ENCODE measurements around the gene RELA.

RELA gene

DNA sequence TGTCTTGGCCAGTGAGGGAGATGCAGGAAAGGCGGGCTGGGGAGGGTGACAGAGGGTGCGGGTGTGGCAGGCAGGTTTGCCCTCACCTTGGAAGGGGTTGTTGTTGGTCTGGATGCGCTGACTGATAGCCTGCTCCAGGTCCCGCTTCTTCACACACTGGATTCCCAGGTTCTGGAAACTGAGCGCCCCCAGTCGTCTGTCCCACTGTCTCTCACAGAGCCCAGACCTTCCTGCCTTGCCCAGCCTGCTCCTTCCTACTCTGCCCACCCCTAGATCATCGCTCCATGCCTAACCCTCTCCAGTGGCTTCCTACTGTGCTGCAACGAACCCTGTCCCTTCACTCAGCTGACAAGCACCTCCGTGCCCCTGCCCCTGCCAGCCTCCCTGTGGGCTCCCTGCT lies 2.7 kb downstream of the RELA start:
- CTCF ChIA-PET: interaction anchor here (1.6 to 3.5 kb wide), 2 partner anchors 8 to 21 kb away, joined by 5 to 9 read pairs; partner anchors contain the start of gene SIPA1
- POLR2A ChIA-PET: no interaction called here
- DNase-seq (ENCODE audit: extremely low spot score): no peak
- TF ChIP-seq, protein P1, sequence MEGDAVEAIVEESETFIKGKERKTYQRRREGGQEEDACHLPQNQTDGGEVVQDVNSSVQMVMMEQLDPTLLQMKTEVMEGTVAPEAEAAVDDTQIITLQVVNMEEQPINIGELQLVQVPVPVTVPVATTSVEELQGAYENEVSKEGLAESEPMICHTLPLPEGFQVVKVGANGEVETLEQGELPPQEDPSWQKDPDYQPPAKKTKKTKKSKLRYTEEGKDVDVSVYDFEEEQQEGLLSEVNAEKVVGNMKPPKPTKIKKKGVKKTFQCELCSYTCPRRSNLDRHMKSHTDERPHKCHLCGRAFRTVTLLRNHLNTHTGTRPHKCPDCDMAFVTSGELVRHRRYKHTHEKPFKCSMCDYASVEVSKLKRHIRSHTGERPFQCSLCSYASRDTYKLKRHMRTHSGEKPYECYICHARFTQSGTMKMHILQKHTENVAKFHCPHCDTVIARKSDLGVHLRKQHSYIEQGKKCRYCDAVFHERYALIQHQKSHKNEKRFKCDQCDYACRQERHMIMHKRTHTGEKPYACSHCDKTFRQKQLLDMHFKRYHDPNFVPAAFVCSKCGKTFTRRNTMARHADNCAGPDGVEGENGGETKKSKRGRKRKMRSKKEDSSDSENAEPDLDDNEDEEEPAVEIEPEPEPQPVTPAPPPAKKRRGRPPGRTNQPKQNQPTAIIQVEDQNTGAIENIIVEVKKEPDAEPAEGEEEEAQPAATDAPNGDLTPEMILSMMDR (IDR thresholded peaks at IDR 0.05; ENCODE audit: control extremely low read depth, extremely low read depth, low read depth, missing control alignments): no peak

- TF ChIP-seq, protein P1 (IDR thresholded peaks at IDR 0.05; ENCODE audit: control extremely low read depth, extremely low read depth, low read depth, missing control alignments): no peak
- POLR2A ChIA-PET: interaction anchor here (0.5 kb wide), 1 partner anchor 1240 kb away, joined by 10 read pairs; no protein-coding TSS in a partner anchor
- no peak for DNase-seq (ENCODE audit: extremely low spot score)
- CTCF ChIA-PET: interaction anchor here (1.4 kb wide), 1 partner anchor 65 kb away, joined by 4 read pairs; no protein-coding TSS in a partner anchor
These were observed 4.3 kb downstream of the RELA start for GRCh38 chr11:65658174-65659021.

- ChIA-PET POLR2A (interaction anchor here (0.6 kb wide), 1 partner anchor 295 kb away, joined by 8 read pairs; no protein-coding TSS in a partner anchor), CTCF (interaction anchor here (1.2 to 1.4 kb wide), 2 partner anchors 64 to 231 kb away, joined by 4 read pairs; partner anchors contain the start of gene FIBP)
- no peak for DNase-seq (ENCODE audit: extremely low spot score)
- TF ChIP-seq, protein P1 (IDR thresholded peaks at IDR 0.05; ENCODE audit: control extremely low read depth, extremely low read depth, low read depth, missing control alignments): no peak
These were observed 5.3 kb downstream of the RELA start for GRCh38 chr11:65657426-65657825.

DNA sequence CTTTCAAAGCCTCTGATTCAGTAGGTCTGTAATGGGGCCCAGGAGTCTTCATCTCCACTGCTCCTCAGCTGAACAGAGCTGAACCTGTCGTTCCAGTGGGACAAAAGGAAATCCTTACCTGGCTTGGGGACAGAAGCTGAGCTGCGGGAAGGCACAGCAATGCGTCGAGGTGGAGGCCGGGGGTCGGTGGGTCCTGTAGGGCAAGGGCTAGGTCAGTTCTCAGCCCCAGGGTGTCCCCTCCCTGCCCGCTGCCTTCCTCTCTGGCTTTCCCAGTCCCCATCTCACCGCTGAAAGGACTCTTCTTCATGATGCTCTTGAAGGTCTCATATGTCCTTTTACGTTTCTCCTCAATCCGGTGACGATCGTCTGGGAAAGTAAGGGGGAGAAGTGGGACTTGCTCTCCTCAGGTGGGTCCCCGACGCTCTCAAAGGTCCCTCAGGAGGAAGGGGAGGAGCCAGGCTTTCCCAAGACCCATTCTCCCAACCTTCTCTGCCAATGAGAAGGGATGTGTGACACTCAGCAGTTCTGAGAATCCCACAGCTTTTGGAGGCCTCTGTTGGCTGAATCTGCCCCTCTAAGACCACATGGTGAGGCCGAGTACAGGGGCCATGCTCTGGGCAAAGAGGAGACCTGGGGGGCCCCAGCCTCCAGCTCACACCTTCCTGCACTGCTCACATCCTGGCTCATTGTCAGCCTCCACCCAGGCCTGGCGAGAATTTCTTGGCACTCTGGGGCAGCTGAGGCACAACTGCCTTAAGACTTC lies 7.0 kb downstream of the RELA start:
- TF ChIP-seq, protein P1 (IDR thresholded peaks at IDR 0.05; ENCODE audit: control extremely low read depth, extremely low read depth, low read depth, missing control alignments): no peak
- DNase-seq (ENCODE audit: extremely low spot score): no peak
- ChIA-PET CTCF (interaction anchor here (0.8 kb wide), 1 partner anchor 124 kb away, joined by 3 read pairs; no protein-coding TSS in a partner anchor), POLR2A (interaction anchor here (0.6 kb wide), 1 partner anchor 27 kb away, joined by 3 read pairs; no protein-coding TSS in a partner anchor)

- DNase-seq (ENCODE audit: extremely low spot score): no peak
- ChIA-PET POLR2A (interaction anchor here (0.6 to 5.0 kb wide), 3 partner anchors 8 to 26 kb away, joined by 3 to 31 read pairs (median 15); partner anchors contain the start of genes RELA and SIPA1), CTCF (interaction anchor here (1.2 to 2.4 kb wide), 3 partner anchors 9 to 36 kb away, joined by 3 to 9 read pairs (median 4); no protein-coding TSS in a partner anchor)
- TF ChIP-seq, protein P1 (IDR thresholded peaks at IDR 0.05; ENCODE audit: control extremely low read depth, extremely low read depth, low read depth, missing control alignments): no peak
These were observed 8.1 kb downstream of the RELA start for GRCh38 chr11:65654375-65655349.
